GM12865 (cell line): ENCODE data around the gene FBXW7.

Experiments used
- DNase-seq: peaks from one replicate; pipeline ENCODE4 v3.0.0; 2010; ENCODE audit warnings: low read depth
- H3K4me3 ChIP-seq: 2 replicates; pipeline ENCODE4 v1.5.1; 2011; ENCODE audit warnings: mild to moderate bottlenecking, low read depth, low read length, control low read depth
- CTCF ChIP-seq: IDR thresholded peaks from 2 replicates; pipeline ENCODE4 v1.5.1; 2011; ENCODE audit warnings: low read length, control low read depth, low read depth, inconsistent platforms; ENCODE audit not compliant: insufficient read depth; ENCODE audit errors: missing control alignments

The FBXW7 gene

GRCh38 chr4:152392079-152392478, 143.8 kb downstream of the FBXW7 start:
- DNase-seq, result no peak
- H3K4me3 ChIP-seq, result no peak overlapping the region
- TF ChIP-seq CTCF, result no peak

GRCh38 chr4:152390216-152390615, 145.7 kb downstream of the FBXW7 start:
- H3K4me3 ChIP-seq, result no peak overlapping the region
- no peak for DNase-seq
- no peak for TF ChIP-seq CTCF

GRCh38 chr4:152389359-152389758, 146.5 kb downstream of the FBXW7 start:
- no peak overlapping the region for H3K4me3 ChIP-seq
- TF ChIP-seq CTCF, result no peak
- DNase-seq, result no peak

GRCh38 chr4:152385551-152385950, 150.3 kb downstream of the FBXW7 start:
- no peak overlapping the region for H3K4me3 ChIP-seq
- TF ChIP-seq CTCF, result peak; percentile 8
- DNase-seq, result no peak

- H3K4me3 ChIP-seq, result no peak overlapping the region
- DNase-seq, result peak; percentile 7
- TF ChIP-seq CTCF, result no peak
Observed at GRCh38 chr4:152382057-152382785, 153.7 kb downstream of the FBXW7 start.

- no peak overlapping the region for H3K4me3 ChIP-seq
- no peak for TF ChIP-seq CTCF
- DNase-seq, result no peak
Observed at GRCh38 chr4:152380919-152381318, 155.0 kb downstream of the FBXW7 start.

- no peak for DNase-seq
- no peak overlapping the region for H3K4me3 ChIP-seq
- no peak for TF ChIP-seq CTCF
Observed at GRCh38 chr4:152380185-152380584, 155.7 kb downstream of the FBXW7 start.
